ENCODE data around the gene FKBP9. TPM values are rescaled to one million over a fixed set of nuclear protein-coding genes. Genes with fewer than 3 reads are reported as not detected.

The FKBP9 gene
- total RNA-seq, 1 experiment from 2014 or later: 146 TPM

GRCh38 chr7:33053721-33054120 lies 96.5 kb downstream of the FKBP9 start:
- no peak for DNase-seq (ENCODE audit: extremely low read depth, low read depth)

GRCh38 chr7:33054261-33054964 lies 97.2 kb downstream of the FKBP9 start:
- DNase-seq (ENCODE audit: extremely low read depth, low read depth): no peak

- no peak for DNase-seq (ENCODE audit: extremely low read depth, low read depth)
Observed at GRCh38 chr7:33055158-33055557, 97.9 kb downstream of the FKBP9 start.

Small RNAs within 50 kb of the gene (small RNA-seq; reads per million reads assigned to genes)
- gene AC083863.1 (0 reads per million in 2 experiments), gene RN7SL505P (0 reads per million in 2 experiments), gene RNU6-388P (0 reads per million in 2 experiments), gene RPS29P14 (0 to 0.06 reads per million in 2 experiments)

Other genes starting within 250 kb of the FKBP9 start
- 45.8 and 49.8 TPM in 2 replicates for gene KBTBD2, start 65.7 kb upstream of the FKBP9 start, total RNA-seq (2014; rRNA removed; shearing (Covaris generic))
- 67.1 and 76.5 TPM in 2 replicates for gene NT5C3A, start 105.3 kb downstream of the FKBP9 start, total RNA-seq (2014; rRNA removed; shearing (Covaris generic))
- 35.7 and 35.8 TPM in 2 replicates for gene RP9, start 152.0 kb downstream of the FKBP9 start, total RNA-seq (2014; rRNA removed; shearing (Covaris generic))
- 6.8 and 9.0 TPM in 2 replicates for gene BBS9, start 172.1 kb downstream of the FKBP9 start, total RNA-seq (2014; rRNA removed; shearing (Covaris generic))

All from NCI-H460 (cell line).